HepG2 (cell line): ENCODE measurements around the gene AHSP. TPM values are rescaled to one million over a fixed set of nuclear protein-coding genes. Genes with fewer than 3 reads are reported as not detected.

Source experiments
- FIP1L1 ChIP-seq: fragments of 200-400 bp; formaldehyde crosslinking; IDR thresholded peaks from 2 replicates; pipeline ENCODE4 v1.6.1; 2018; ENCODE audit warnings: low read depth, mild to moderate bottlenecking, low read length, moderate library complexity, borderline replicate concordance; ENCODE audit not compliant: insufficient read depth
- KDM1A ChIP-seq: IDR thresholded peaks from 2 replicates; pipeline ENCODE4 v1.6.1; 2016; ENCODE audit warnings: missing compliant biosample characterization
- MTA1 ChIP-seq: sonication (generic); formaldehyde crosslinking; IDR thresholded peaks from 2 replicates; pipeline ENCODE4 v1.4.0; 2020; ENCODE audit warnings: missing genetic modification reagents, mild to moderate bottlenecking, borderline replicate concordance
- REPIN1 ChIP-seq: sonication (generic); formaldehyde crosslinking; IDR thresholded peaks from 2 replicates; pipeline ENCODE4 v1.8.0; 2022; ENCODE audit warnings: missing genetic modification reagents, low read depth, mild to moderate bottlenecking, borderline replicate concordance
- ZBTB4 ChIP-seq: sonication (generic); formaldehyde crosslinking; IDR thresholded peaks from 2 replicates; pipeline ENCODE4 v1.4.0; 2020; ENCODE audit warnings: missing genetic modification reagents, mild to moderate bottlenecking, borderline replicate concordance
- ZFAT ChIP-seq: sonication (generic); formaldehyde crosslinking; conservative IDR thresholded peaks from 2 replicates; pipeline ENCODE4 v1.8.1; 2023; ENCODE audit warnings: missing genetic modification reagents, inconsistent platforms
- ZFP90 ChIP-seq: sonication (generic); formaldehyde crosslinking; IDR thresholded peaks from 2 replicates; pipeline ENCODE4 v1.8.0; 2022; ENCODE audit warnings: missing genetic modification reagents, mild to moderate bottlenecking, inconsistent platforms, borderline replicate concordance
- ZNF256 ChIP-seq: sonication (generic); formaldehyde crosslinking; conservative IDR thresholded peaks from 2 replicates; pipeline ENCODE4 v1.4.0; 2020; ENCODE audit warnings: missing genetic modification reagents
- ZNF431 ChIP-seq: sonication (generic); formaldehyde crosslinking; IDR thresholded peaks from 2 replicates; pipeline ENCODE4 v1.9.0; 2022; ENCODE audit warnings: missing genetic modification reagents, low read depth, mild to moderate bottlenecking, borderline replicate concordance
- ZNF441 ChIP-seq: sonication (generic); formaldehyde crosslinking; IDR thresholded peaks from 2 replicates; pipeline ENCODE4 v1.7.0; 2021; ENCODE audit warnings: missing genetic modification reagents, borderline replicate concordance
- ZNF512 ChIP-seq: sonication (generic); formaldehyde crosslinking; IDR thresholded peaks from 2 replicates; pipeline ENCODE4 v1.4.0; 2020; ENCODE audit warnings: mild to moderate bottlenecking, missing genetic modification reagents
- ZNF660 ChIP-seq: sonication (generic); formaldehyde crosslinking; IDR thresholded peaks from 2 replicates; pipeline ENCODE4 v1.5.1; 2020; ENCODE audit warnings: mild to moderate bottlenecking, low read depth, missing genetic modification reagents, borderline replicate concordance
- ZSCAN30 ChIP-seq: sonication (generic); formaldehyde crosslinking; IDR thresholded peaks from 2 replicates; pipeline ENCODE4 v1.5.0; 2020; ENCODE audit warnings: mild to moderate bottlenecking, missing genetic modification reagents
- polyA plus RNA-seq, 8 experiments: library from polyadenylated mRNA; depleted of rRNA in 3 of 8; stranded (reverse) in 7 of 8; unstranded in 1 of 8; fragments of >200 nt; fragmentation: Illumina TruSeq in 4 of 8; extraction: Trizol in 4 of 8; gene quantifications; 2 replicates each; pipeline versions ENCODE4 v1.2.1 to v1.2.3, GENCODE V29; 2011 to 2016; ENCODE audit warnings: low read depth in 4 of 8, missing spikeins in 1 of 8, mixed read lengths in 1 of 8; ENCODE audit not compliant: insufficient read depth in 1 of 8
- total RNA-seq, 5 experiments: library from RNA; depleted of rRNA; stranded (reverse); fragments of >200 nt; fragmentation: Illumina TruSeq; extraction: Trizol; gene quantifications; 2 replicates each; pipeline ENCODE4 v1.2.3, GENCODE V29; 2016; ENCODE audit warnings: low read depth in 1 of 5
- TF ChIP-seq, protein P1 (sequence below): sonication (generic); formaldehyde crosslinking; IDR thresholded peaks from 2 replicates; pipeline ENCODE4 v1.4.0; 2020; ENCODE audit warnings: missing genetic modification reagents
- TF ChIP-seq, protein P2 (sequence below): sonication (generic); formaldehyde crosslinking; IDR thresholded peaks from 2 replicates; pipeline ENCODE4 v1.4.0; 2020; ENCODE audit warnings: missing genetic modification reagents
- TF ChIP-seq, protein P3 (sequence below): sonication (generic); formaldehyde crosslinking; IDR thresholded peaks from 2 replicates; pipeline ENCODE4 v1.5.0; 2020; ENCODE audit warnings: missing genetic modification reagents

AHSP gene
- total and polyA plus RNA-seq, 2 of the 13 experiments (the other 11 are each of a cell fraction or from before 2014, with no cell fraction given) = not detected

- TF ChIP-seq, protein P1, sequence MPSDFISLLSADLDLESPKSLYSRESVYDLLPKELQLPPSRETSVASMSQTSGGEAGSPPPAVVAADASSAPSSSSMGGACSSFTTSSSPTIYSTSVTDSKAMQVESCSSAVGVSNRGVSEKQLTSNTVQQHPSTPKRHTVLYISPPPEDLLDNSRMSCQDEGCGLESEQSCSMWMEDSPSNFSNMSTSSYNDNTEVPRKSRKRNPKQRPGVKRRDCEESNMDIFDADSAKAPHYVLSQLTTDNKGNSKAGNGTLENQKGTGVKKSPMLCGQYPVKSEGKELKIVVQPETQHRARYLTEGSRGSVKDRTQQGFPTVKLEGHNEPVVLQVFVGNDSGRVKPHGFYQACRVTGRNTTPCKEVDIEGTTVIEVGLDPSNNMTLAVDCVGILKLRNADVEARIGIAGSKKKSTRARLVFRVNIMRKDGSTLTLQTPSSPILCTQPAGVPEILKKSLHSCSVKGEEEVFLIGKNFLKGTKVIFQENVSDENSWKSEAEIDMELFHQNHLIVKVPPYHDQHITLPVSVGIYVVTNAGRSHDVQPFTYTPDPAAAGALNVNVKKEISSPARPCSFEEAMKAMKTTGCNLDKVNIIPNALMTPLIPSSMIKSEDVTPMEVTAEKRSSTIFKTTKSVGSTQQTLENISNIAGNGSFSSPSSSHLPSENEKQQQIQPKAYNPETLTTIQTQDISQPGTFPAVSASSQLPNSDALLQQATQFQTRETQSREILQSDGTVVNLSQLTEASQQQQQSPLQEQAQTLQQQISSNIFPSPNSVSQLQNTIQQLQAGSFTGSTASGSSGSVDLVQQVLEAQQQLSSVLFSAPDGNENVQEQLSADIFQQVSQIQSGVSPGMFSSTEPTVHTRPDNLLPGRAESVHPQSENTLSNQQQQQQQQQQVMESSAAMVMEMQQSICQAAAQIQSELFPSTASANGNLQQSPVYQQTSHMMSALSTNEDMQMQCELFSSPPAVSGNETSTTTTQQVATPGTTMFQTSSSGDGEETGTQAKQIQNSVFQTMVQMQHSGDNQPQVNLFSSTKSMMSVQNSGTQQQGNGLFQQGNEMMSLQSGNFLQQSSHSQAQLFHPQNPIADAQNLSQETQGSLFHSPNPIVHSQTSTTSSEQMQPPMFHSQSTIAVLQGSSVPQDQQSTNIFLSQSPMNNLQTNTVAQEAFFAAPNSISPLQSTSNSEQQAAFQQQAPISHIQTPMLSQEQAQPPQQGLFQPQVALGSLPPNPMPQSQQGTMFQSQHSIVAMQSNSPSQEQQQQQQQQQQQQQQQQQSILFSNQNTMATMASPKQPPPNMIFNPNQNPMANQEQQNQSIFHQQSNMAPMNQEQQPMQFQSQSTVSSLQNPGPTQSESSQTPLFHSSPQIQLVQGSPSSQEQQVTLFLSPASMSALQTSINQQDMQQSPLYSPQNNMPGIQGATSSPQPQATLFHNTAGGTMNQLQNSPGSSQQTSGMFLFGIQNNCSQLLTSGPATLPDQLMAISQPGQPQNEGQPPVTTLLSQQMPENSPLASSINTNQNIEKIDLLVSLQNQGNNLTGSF (CRISPR knock-in tag) = peak; percentile 61
- TF ChIP-seq, protein P2, sequence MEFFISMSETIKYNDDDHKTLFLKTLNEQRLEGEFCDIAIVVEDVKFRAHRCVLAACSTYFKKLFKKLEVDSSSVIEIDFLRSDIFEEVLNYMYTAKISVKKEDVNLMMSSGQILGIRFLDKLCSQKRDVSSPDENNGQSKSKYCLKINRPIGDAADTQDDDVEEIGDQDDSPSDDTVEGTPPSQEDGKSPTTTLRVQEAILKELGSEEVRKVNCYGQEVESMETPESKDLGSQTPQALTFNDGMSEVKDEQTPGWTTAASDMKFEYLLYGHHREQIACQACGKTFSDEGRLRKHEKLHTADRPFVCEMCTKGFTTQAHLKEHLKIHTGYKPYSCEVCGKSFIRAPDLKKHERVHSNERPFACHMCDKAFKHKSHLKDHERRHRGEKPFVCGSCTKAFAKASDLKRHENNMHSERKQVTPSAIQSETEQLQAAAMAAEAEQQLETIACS = no peak
- TF ChIP-seq ZBTB4 (no peak), ZNF441 (CRISPR knock-in tag) (no peak), ZNF256 (no peak), KDM1A (CRISPR knock-in tag) (no peak), MTA1 (CRISPR knock-in tag) (peak; percentile 57; the same call in 1 of the 2 replicates), ZNF431 (no peak), ZNF660 (CRISPR knock-in tag) (no peak), ZSCAN30 (no peak), FIP1L1 (no peak), ZFAT (CRISPR knock-in tag) (no peak), ZFP90 (CRISPR knock-in tag) (no peak), ZNF512 (CRISPR knock-in tag) (no peak), REPIN1 (CRISPR knock-in tag) (0 out of 2 replicates have a peak, but pooled peaks have one; percentile 42)
- TF ChIP-seq, protein P3, sequence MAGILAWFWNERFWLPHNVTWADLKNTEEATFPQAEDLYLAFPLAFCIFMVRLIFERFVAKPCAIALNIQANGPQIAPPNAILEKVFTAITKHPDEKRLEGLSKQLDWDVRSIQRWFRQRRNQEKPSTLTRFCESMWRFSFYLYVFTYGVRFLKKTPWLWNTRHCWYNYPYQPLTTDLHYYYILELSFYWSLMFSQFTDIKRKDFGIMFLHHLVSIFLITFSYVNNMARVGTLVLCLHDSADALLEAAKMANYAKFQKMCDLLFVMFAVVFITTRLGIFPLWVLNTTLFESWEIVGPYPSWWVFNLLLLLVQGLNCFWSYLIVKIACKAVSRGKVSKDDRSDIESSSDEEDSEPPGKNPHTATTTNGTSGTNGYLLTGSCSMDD (CRISPR knock-in tag) = no peak
Measured at GRCh38 chr16:31484491-31485171, 43.1 kb upstream of the AHSP start (continued).
